Upper lobe of right lung (tissue), 1 donor: Measurements from ENCODE around the gene ARR3. TPM values are rescaled to one million over a fixed set of nuclear protein-coding genes. Genes with fewer than 3 reads are reported as not detected.

Source experiments
- ATAC-seq: fragments of 200-7000 bp; cut with Tn5 transposase; one replicate; pipeline ENCODE4 v1.9.1; 2020; ENCODE audit warnings: mild to moderate bottlenecking, moderate library complexity
- DNase-seq: peaks from one replicate; pipeline ENCODE4 v3.0.0-alpha.2; 2020
- H3K27ac ChIP-seq: fragments of 200-600 bp; one replicate; pipeline ENCODE4 v1.8.0; 2022
- H3K27me3 ChIP-seq: fragments of 200-600 bp; one replicate; pipeline ENCODE4 v1.8.0; 2022; ENCODE audit warnings: mild to moderate bottlenecking
- H3K36me3 ChIP-seq: fragments of 200-600 bp; one replicate; pipeline ENCODE4 v1.8.0; 2022
- H3K4me1 ChIP-seq: fragments of 200-600 bp; one replicate; pipeline ENCODE4 v1.8.0; 2022
- H3K4me3 ChIP-seq: fragments of 200-600 bp; one replicate; pipeline ENCODE4 v1.8.0; 2022; ENCODE audit warnings: mild to moderate bottlenecking
- H3K9me3 ChIP-seq: fragments of 200-600 bp; one replicate; pipeline ENCODE4 v1.8.0; 2022
- intact Hi-C: fragments of 100-400 bp; cut with DNase I; formaldehyde crosslinking; loops from one replicate; pipeline ENCODE4 v1.11.0; 2022
- long read RNA-seq: library from polyadenylated mRNA; unstranded; transcript quantifications from one replicate; pipeline ENCODE4 v2.0.0, GENCODE V29; 2021
- total RNA-seq: library from RNA; stranded (reverse); fragmentation: NEBNext Ultra II Directional; extraction: Animal tissue kit (Norgen Biotek cat#: 25700); gene quantifications from one replicate; pipeline ENCODE4 v1.2.1, GENCODE V29; 2021
- TF ChIP-seq, protein P1 (sequence below): fragments of 200-600 bp; IDR thresholded peaks from one replicate; pipeline ENCODE4 v1.8.0; 2022; ENCODE audit warnings: antibody characterized with exemption
- donor health status: DM: no; HTN: yes; CAD: no; lungs with severe emphysema.

The ARR3 gene
- not detected for total RNA-seq
- long read RNA-seq: 0 reads

DNA sequence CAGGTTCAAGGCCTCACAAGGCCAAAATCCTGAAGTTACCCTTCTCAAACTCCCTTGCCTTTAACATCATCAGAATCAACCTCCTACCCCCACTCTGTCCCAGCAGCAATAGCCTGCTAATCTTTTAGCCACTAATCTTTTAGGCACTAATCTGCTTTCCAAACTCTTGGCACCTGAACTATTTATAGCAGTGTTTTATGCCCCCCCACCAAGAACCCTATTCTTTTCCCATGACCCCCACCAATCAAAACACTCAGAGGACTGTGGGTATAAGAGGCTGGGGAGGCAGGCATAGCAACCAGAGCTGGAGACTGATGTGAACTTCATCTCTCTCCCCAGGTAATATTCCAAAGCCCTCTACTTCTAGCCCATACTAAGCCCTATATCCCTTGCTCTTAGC lies at the start of gene ARR3:
ARR3 (plus strand) TSS at position 301 of the 400 bp plus-strand sequence. CDS start 1,052 bp downstream, outside the sequence.
- no peaks in the 10 kb centered on the region for H3K9me3 ChIP-seq
- H3K27ac ChIP-seq: no peak within 1 kb of the TSS
- DNase-seq (no peak), ATAC-seq (no peak)
- no peak within 1 kb of the TSS for H3K4me3 ChIP-seq
- intact Hi-C loops: no loop called here
- H3K27me3 ChIP-seq: no peaks in the 10 kb centered on the region
- TF ChIP-seq, protein P1, sequence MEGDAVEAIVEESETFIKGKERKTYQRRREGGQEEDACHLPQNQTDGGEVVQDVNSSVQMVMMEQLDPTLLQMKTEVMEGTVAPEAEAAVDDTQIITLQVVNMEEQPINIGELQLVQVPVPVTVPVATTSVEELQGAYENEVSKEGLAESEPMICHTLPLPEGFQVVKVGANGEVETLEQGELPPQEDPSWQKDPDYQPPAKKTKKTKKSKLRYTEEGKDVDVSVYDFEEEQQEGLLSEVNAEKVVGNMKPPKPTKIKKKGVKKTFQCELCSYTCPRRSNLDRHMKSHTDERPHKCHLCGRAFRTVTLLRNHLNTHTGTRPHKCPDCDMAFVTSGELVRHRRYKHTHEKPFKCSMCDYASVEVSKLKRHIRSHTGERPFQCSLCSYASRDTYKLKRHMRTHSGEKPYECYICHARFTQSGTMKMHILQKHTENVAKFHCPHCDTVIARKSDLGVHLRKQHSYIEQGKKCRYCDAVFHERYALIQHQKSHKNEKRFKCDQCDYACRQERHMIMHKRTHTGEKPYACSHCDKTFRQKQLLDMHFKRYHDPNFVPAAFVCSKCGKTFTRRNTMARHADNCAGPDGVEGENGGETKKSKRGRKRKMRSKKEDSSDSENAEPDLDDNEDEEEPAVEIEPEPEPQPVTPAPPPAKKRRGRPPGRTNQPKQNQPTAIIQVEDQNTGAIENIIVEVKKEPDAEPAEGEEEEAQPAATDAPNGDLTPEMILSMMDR: no peak
- no peaks in the 10 kb centered on the region for H3K4me1 ChIP-seq
- H3K36me3 ChIP-seq: no peaks in the 10 kb centered on the region

DNA sequence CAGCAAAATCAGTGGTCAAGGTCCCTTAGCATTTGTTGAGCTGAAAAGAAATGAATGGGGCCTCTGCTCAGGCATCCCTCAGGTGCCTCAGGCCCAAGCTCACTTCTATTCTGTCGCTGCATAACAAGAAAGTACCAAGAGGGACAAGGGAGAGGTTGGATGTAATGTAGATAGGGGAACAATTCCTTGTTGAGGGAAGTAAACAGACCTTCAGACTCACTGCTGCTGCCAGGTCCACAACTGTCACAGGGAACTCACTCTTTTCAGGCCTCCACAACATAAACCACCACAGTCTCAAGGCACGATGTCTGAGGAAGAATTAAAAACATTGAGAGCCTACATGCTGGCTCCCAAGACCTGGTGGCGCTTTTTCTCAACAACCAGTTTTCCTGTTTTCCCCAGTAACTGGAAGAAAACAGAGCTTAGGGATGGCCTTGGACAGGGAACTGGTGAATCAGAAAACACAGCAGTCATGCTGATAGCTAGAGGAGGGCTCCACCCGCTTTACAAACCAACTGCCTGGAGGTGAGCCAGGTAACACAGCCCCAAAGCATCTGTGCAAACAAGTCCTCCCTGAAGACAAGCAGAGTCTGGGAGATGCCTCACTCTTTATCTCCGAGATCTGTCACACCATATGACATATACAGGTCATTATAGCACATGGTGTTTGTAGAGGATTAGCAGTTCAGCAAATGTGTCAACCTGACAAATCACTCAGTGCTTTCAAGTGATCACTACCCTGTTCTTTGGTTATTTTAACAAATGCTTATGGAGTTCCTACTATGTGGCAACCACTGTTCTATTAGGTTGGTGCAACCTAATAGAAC lies 48.0 kb upstream of the ARR3 start:
- Histone ChIP-seq H3K9me3 (no peaks in the 10 kb centered on the region), H3K27me3 (no peaks in the 10 kb centered on the region), H3K27ac (no peak overlapping the region), H3K36me3 (no peaks in the 10 kb centered on the region), H3K4me1 (no peaks in the 10 kb centered on the region), H3K4me3 (no peak overlapping the region)
- DNase-seq: no peak
- intact Hi-C loops: no loop called here
- no peak for ATAC-seq
- TF ChIP-seq, protein P1: no peak

DNA sequence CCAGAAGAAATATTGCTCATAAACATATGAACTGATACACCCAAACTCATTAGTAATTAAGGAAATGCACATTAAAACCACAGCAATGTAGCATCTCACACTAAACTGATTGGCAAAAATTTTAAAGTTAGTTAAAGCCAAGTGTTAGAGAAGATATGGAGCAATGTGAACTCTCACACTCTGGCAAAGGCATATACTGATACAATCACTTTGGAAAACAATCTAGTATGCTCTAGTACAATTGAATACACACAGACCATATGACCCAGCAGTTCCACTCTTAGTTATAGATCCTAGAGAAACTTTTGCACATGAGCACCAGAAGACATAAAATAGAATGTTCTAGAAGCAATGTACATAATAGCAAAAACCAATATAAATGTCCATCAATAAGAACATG lies 42.1 kb upstream of the ARR3 start:
- H3K4me1 ChIP-seq: no peaks in the 10 kb centered on the region
- TF ChIP-seq, protein P1: no peak
- intact Hi-C loops: no loop called here
- no peak overlapping the region for H3K4me3 ChIP-seq
- no peaks in the 10 kb centered on the region for H3K36me3 ChIP-seq
- H3K27me3 ChIP-seq: no peaks in the 10 kb centered on the region
- H3K9me3 ChIP-seq: no peaks in the 10 kb centered on the region
- DNase-seq (no peak), ATAC-seq (no peak)
- H3K27ac ChIP-seq: no peak overlapping the region

DNA sequence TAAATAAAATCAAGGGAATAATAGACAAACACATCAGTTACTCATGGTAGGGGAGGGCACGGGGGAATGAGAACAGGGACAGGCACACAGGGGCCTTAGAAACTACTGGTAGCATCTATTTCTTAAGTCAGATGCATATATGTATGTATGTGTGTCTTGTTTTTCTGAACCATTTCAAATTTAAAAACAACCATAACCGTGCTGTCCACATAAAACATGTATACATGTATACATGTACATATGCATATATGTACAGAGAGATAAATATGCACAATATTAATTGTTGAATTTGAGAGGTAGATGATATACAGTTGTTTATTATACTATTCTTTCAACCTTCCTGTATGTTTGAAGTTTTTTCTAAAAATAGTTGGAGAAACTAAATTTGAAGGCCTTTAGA lies 41.4 kb upstream of the ARR3 start:
- H3K4me1 ChIP-seq: no peaks in the 10 kb centered on the region
- no peak for DNase-seq
- H3K27me3 ChIP-seq: no peaks in the 10 kb centered on the region
- TF ChIP-seq, protein P1: no peak
- ATAC-seq: no peak
- no peaks in the 10 kb centered on the region for H3K36me3 ChIP-seq
- no peak overlapping the region for H3K4me3 ChIP-seq
- no peak overlapping the region for H3K27ac ChIP-seq
- intact Hi-C loops: no loop called here
- no peaks in the 10 kb centered on the region for H3K9me3 ChIP-seq

DNA sequence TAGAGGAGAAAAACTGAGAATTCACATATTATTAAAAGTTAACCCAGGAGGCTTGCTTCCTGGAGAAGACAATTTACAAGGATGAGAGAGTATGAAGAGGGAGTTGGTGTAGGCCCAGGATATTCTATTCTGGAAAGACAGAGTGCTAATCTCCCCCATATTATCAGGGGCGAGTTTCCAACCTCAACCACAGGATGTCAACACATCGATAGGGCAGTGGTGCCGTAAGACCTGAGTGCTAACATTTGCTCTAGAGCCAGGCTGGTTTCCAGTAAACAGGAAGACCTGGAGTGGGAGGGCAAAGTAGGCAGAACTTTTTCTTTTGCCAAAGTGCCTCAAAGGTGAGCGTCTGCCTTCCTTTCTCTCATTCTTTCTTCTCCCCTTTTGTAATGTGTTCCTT lies 36.5 kb upstream of the ARR3 start:
- Histone ChIP-seq H3K27me3 (no peaks in the 10 kb centered on the region), H3K36me3 (no peaks in the 10 kb centered on the region), H3K4me3 (no peak overlapping the region), H3K9me3 (no peaks in the 10 kb centered on the region), H3K27ac (no peak overlapping the region), H3K4me1 (no peaks in the 10 kb centered on the region)
- ATAC-seq: no peak
- TF ChIP-seq, protein P1: no peak
- DNase-seq: no peak
- intact Hi-C loops: no loop called here
